Epithelial cell of proximal tubule (primary cell): ENCODE data around the gene PROSER2. TPM values are rescaled to one million over a fixed set of nuclear protein-coding genes. Genes with fewer than 3 reads are reported as not detected.

Experiments
- DNase-seq: peaks from one replicate; pipeline ENCODE4 v3.0.0-alpha.2; 2011; ENCODE audit warnings: low read depth
- H3K4me3 ChIP-seq: 2 replicates; pipeline ENCODE4 v1.5.1; 2011; ENCODE audit warnings: low read depth, mild to moderate bottlenecking, low read length
- CTCF ChIP-seq: conservative IDR thresholded peaks from 2 replicates; pipeline ENCODE4 v1.5.1; 2012; ENCODE audit warnings: low read depth, mild to moderate bottlenecking, low read length
- total RNA-seq: library from RNA; depleted of rRNA; stranded (reverse); fragments of >200 nt; gene quantifications from 2 replicates; pipeline ENCODE4 v1.2.3, GENCODE V29; 2015

PROSER2 gene
- total RNA-seq, 1 donor from 2014 or later, result 91.6 TPM

GRCh38 chr10:11871466-11871865, 48.3 kb downstream of the PROSER2 start:
- no peak for TF ChIP-seq CTCF
- DNase-seq, result no peak

GRCh38 chr10:11874568-11875493, 51.7 kb downstream of the PROSER2 start:
- DNase-seq, result no peak
- no peak for TF ChIP-seq CTCF
- H3K4me3 ChIP-seq, result no peak overlapping the region

More at GRCh38 chr10:11871466-11871865, 48.3 kb downstream of the PROSER2 start:
- H3K4me3 ChIP-seq, result no peak overlapping the region

GRCh38 chr10:11875494-11876281, 52.5 kb downstream of the PROSER2 start:
- peak; percentile 88 for DNase-seq
- no peak for TF ChIP-seq CTCF
- no peak overlapping the region for H3K4me3 ChIP-seq

- TF ChIP-seq CTCF, result no peak
- no peak overlapping the region for H3K4me3 ChIP-seq
- no peak for DNase-seq
Measured at GRCh38 chr10:11876324-11876723, 53.2 kb downstream of the PROSER2 start.

- DNase-seq, result no peak
- TF ChIP-seq CTCF, result no peak
- H3K4me3 ChIP-seq, result no peak overlapping the region
Measured at GRCh38 chr10:11876805-11877590, 53.8 kb downstream of the PROSER2 start.

- no peak for TF ChIP-seq CTCF
- no peak for DNase-seq
- no peak overlapping the region for H3K4me3 ChIP-seq
Measured at GRCh38 chr10:11877591-11877905, 54.4 kb downstream of the PROSER2 start.
